Stimulated activated CD8-positive, alpha-beta memory T cell treated with anti-CD3 and anti-CD28 coated beads, Interleukin-15, amount 100 ng/mL, for 1 hour (primary cell): ENCODE results near the gene KRTAP10-5.

Source experiments
- DNase-seq: peaks from one replicate; pipeline ENCODE4 v3.0.0-alpha.2; 2020; ENCODE audit warnings: low read depth

Gene KRTAP10-5

GRCh38 chr21:44529503-44530125, 50.8 kb downstream of the KRTAP10-5 start:
- no peak for DNase-seq
